Right lung (tissue), 10 donors: ENCODE data around the gene ANKRD10. TPM values are rescaled to one million over a fixed set of nuclear protein-coding genes. Genes with fewer than 3 reads are reported as not detected.
"Not testable (repeated sequence)": the region's sequence is repeated elsewhere in the genome, so short reads cannot be mapped to it uniquely, and the experiment has no call there.

Experiments used
- DNase-seq, 2 donors: peaks; one replicate each; pipeline ENCODE4 v3.0.0-alpha.2; 2013
- long read RNA-seq, 8 donors: transcript quantifications; one replicate each; lab custom pipeline, GENCODE V29; 2026
- polyA plus RNA-seq, 5 donors: library from polyadenylated mRNA; unstranded; fragments of 120-200 nt; gene quantifications; one replicate each; pipeline versions ENCODE4 v1.2.1 to v1.2.3, GENCODE V29; 2013; ENCODE audit warnings: inconsistent platforms in 1 of 5, low replicate concordance in 1 of 5; ENCODE audit not compliant: insufficient read length in 5 of 5, insufficient read depth in 1 of 5

Gene ANKRD10
- polyA plus RNA-seq, result 100 to 1,000 TPM; 262 to 475 (median 455) TPM
- long read RNA-seq, donor 1, transcript ANKRD10-207 (2 exons, 446 nt), result minor isoform, 6 of 98 reads
- long read RNA-seq, donor 1, transcript ANKRD10-201 (6 exons, 2,495 nt), result minor isoform, 6 of 98 reads
- long read RNA-seq, donor 1, transcript ANKRD10-211 (2 exons, 704 nt), result major isoform, 12 of 98 reads
- long read RNA-seq, donor 1, partial matches to known transcripts, result 72 of 98 reads
- long read RNA-seq, donor 1, other reads (novel, unspliced or antisense), result 0 of 98 reads
- long read RNA-seq, donor 2, partial matches to known transcripts, result 28 of 39 reads
- long read RNA-seq, donor 2, other reads (novel, unspliced or antisense), result 0 of 39 reads
- long read RNA-seq, donor 3, transcript ANKRD10-207 (2 exons, 446 nt), result major isoform, 7 of 65 reads
- long read RNA-seq, donor 3, transcript ANKRD10-211 (2 exons, 704 nt), result minor isoform, 6 of 65 reads
- long read RNA-seq, donor 3, partial matches to known transcripts, result 47 of 65 reads
- long read RNA-seq, donor 3, other reads (novel, unspliced or antisense), result 0 of 65 reads
- long read RNA-seq, donor 4, transcript ANKRD10-211 (2 exons, 704 nt), result major isoform, 10 of 86 reads
- long read RNA-seq, donor 4, partial matches to known transcripts, result 69 of 86 reads
- long read RNA-seq, donor 4, other reads (novel, unspliced or antisense), result 0 of 86 reads
- long read RNA-seq, donor 5, transcript ANKRD10-211 (2 exons, 704 nt), result major isoform, 6 of 85 reads
- long read RNA-seq, donor 5, transcript ANKRD10-207 (2 exons, 446 nt), result major isoform, 6 of 85 reads
- long read RNA-seq, donor 5, transcript ANKRD10-201 (6 exons, 2,495 nt), result minor isoform, 5 of 85 reads
- long read RNA-seq, donor 5, partial matches to known transcripts, result 65 of 85 reads
- long read RNA-seq, donor 5, other reads (novel, unspliced or antisense), result 0 of 85 reads
- long read RNA-seq, donor 6, transcript ANKRD10-211 (2 exons, 704 nt), result minor isoform, 7 of 107 reads
- long read RNA-seq, donor 6, transcript ANKRD10-207 (2 exons, 446 nt), result major isoform, 13 of 107 reads
- long read RNA-seq, donor 6, partial matches to known transcripts, result 75 of 107 reads
- long read RNA-seq, donor 6, other reads (novel, unspliced or antisense), result 7 of 107 reads
- long read RNA-seq, donor 7, transcript ANKRD10-211 (2 exons, 704 nt), result major isoform, 16 of 117 reads
- long read RNA-seq, donor 7, transcript ANKRD10-207 (2 exons, 446 nt), result minor isoform, 9 of 117 reads
- long read RNA-seq, donor 7, partial matches to known transcripts, result 87 of 117 reads
- long read RNA-seq, donor 7, other reads (novel, unspliced or antisense), result 0 of 117 reads
- long read RNA-seq, donor 8, transcript ANKRD10-207 (2 exons, 446 nt), result major isoform, 7 of 52 reads
- long read RNA-seq, donor 8, partial matches to known transcripts, result 39 of 52 reads
- long read RNA-seq, donor 8, other reads (novel, unspliced or antisense), result 0 of 52 reads

DNA sequence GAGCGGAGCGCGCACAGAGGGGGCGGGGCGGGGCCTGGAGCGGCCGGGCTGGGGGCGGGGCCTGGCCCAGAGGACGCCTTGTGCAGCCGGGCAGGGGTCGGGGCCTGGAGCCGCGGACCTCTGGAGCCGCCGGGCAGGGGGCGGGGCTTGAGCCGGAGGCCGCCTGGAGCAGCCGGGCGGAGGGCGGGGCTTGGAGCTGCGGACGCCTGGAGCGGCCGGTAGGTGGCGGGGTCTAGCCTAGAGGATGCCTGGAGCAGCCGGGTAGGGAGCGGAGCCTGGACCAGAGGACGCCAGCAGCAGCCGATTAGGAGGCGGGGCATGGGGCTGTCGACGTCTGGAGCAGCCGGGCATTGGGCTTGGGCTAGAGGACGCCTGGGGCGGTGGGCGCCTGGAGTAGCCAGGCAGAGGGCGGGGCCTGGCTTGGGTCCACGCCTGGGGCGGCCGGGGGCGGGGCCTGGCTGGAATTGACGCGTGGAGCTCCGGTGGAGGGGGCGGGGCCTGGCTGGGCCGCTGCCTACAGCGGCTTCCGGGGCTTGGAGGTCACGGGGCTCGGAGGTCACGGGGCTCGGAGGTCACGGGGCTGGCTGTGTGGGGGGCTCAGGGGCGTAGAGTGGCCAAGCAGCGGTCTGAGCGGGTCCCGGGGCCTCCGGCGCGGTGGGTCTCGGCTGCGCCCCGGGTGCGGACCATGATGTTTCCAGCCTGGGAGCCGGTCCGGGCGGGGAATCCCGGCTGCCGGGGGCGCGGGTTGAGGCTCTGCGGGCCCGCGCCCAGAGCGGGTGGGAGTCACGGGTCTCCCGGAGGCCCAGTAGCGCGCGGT is at the start of gene ANKRD10:
TSS of gene ANKRD10 (minus strand) at position 13 of the 817 bp plus-strand sequence. CDS start 135 bp downstream, outside the sequence.
- peak; percentile 99 to 100 for DNase-seq

DNA sequence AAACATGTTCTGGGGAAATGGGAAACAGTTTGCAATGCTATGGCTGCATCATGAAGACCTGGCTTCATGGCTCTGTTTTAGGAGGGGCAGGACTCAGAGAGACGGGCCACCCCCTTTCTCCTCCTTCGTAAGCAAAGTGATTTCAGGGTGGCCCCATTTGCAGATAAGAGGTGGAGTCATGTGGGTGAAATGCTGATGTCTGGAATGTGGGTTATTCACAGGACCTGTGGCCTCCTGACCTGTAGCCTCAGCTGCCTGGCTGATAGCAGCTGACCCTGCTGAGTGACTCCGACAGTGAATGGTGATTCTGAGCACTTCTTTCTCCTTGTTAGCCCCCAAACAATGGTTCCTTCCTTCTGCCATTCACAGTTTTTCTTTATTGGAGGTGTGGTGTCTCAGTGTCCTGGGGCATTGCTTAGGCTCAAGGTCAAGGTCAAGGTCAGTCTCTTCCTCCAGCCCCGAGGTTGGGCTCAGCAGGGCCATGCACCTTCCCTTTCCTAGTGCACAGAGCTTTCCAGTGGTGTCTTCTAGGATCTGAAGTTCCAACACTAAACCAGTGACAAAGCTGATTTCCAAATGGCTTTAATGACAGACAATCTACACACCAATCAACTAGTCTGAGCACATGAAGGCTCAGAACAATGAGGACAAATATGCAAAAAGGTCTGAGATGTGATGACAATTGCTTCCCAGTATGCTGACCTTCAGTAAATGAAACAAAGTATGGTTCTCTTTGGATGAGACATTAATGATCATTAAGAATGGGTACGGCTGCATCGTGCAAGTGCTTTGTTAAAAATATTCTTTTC is 49.6 kb upstream of the ANKRD10 start:
- DNase-seq, result no peak

DNA sequence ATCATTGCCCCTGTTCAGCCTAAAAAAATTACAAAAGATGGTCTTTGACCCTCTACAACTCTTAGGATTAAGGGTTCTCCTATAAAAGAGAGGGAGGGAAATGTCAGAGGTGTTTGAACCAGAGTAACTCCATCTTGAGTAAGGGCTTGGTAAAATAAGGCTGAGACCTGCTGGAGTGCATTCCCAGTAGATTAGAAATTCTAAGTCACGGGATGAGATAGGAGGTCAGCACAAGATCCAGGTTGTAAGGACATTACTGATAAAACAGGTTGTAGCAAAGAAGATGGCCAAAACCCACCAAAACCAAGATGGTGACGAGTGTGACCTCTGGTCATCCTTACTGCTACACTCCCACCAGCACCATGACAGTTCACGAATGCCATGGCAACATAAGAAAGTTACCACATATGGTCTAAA is 48.7 kb upstream of the ANKRD10 start:
- DNase-seq, result no peak

DNA sequence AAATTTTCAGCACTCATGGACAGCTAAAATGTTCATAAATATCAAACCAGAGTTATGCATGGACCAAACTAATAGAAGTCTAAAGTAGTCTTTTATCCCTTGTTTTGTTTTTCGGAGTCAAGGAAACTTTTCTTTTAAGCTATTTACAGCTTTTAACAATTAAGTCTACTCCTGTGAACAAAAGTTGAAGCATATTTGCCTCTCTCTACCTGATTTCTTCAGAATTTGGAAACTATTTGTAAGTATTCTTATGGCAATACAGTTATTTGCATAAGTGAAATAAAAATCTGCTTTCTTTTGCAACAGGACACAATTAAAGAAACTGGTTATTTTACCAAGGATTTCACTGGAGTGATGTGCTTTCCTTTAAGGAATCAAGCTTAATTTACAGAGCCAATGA is 47.1 kb upstream of the ANKRD10 start:
- no peak for DNase-seq

DNA sequence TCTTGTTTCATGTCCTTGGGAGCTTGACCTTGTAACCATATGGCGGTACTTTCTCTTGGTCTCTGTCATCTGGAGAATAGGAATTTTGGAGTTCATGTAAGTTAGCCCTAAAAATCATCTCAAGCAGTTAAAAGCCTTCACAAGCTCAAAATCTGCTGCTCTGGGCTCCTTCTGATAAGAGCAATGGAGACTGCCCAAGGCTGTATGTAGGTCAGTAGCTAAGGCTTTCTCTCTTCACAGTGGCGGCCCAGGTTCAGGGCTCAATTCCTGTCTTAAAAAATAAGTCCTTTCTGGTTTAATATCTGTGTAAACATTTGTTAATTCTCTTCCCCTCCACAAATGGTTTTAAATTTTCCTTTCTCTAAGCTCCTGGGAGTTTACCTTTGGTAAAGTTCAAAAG is 45.3 kb upstream of the ANKRD10 start:
- DNase-seq, result no peak

DNA sequence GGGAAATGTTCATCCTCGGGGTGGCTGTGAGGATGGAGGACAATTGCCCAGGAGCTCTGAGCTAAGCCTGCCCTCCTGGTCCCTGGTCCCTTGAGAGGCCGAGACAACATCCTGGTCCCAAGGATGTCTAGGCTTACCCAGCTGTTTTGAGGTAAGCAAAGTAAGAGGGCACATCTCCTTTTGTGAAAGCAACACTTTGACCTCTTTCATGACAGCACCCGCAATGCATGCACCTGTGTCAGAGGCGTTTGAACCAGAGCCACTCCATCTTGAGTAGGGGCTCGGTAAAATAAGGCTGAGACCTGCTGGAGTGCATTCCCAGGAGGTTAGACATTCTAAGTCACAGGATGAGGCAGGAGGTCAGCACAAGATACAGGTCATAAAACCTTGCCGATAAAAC is 43.1 kb upstream of the ANKRD10 start:
- DNase-seq, result no peak

DNA sequence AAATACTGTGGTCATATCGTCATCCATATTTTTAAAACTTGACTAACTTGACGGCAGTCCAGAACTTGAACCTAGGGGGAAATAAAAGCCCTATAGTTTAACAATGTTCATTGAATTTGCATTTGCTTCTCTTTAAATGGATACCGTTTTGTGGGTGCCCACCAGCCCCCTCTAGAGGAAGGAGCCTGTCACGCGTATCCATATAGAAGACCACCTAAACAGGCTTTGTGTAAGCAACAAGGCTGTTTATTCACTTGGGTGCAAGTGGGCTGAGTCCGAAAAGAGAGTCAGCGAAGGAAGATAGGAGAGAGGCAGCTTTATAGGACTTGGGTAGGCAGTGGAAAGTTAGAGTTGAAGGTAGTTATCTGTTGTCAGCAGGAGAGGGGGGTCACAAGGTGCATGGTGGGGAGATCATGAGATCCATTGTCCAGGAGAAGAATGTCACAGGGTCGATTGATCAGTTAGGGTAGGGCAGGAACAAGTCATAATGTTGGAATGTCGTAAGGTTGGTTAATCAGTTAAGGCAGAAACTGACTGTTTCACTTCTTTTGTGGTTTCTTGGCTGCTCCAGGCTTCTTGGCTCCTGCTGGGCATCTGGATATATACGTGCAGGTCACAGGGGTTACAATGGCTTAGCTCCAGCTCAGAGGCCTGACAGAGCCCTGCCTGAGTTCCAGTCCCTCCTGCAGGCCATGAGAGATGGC is 42.5 kb upstream of the ANKRD10 start:
- no peak for DNase-seq

DNA sequence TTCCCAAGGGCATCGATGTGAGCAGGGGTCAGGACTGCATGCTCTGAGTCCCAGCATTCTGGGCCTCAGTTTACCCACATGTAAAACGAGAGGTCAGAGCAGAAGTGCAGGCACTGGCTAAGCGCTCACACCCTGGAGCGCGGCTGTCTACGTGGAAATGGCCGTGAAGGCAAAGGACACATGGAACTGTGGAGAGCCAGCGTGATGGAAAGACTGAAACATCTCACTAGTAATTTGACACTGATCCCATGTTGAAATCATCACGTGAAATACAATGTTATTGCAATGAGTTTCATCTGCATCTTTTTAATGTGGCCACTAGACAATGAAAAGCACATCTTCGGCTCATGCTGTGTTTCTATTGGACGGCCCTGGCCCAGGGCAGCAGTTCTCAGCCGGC is 41.3 kb upstream of the ANKRD10 start:
- DNase-seq, result not testable (repeated sequence)

DNA sequence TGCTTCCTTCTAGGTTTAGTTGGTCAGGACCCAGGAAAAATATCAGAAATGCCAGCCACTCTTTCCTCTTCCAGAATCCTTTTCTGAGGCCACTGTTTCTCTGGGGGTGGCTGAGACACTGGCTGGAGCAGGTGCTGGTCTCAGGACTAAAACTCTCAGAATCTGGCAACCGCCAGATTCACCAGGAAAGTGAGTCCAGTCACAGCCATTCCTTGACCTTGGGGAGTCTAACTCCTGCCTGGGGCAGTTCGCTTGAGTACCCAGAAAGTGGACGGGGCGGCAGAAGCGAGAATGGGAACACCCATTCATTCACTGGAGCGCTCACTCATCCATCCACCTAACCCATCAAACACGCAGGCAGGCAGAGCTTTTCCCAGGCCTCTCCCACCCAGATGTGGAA is 40.7 kb upstream of the ANKRD10 start:
- not testable (repeated sequence) for DNase-seq

DNA sequence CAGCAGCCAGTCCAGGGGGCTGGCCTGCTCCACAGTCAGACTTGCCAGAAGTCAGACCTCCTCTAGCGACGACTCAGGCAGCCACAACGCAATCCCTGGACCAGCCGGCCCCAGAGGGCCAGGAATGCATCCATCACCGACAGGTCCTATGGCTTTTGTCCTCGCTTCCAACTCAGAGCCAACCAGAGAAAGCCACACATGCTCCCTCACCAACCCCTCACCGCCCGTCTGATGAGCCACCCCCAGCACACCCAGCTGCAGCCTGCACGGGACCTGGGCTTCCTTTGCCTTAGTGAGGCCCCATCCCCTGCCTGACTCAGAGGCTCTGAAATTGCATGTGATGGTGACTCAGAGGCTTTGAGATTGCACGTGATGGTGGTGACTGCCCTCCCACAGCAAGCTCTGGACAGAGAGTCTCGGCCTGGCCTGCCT is 40.2 kb upstream of the ANKRD10 start:
- not testable (repeated sequence) for DNase-seq

DNA sequence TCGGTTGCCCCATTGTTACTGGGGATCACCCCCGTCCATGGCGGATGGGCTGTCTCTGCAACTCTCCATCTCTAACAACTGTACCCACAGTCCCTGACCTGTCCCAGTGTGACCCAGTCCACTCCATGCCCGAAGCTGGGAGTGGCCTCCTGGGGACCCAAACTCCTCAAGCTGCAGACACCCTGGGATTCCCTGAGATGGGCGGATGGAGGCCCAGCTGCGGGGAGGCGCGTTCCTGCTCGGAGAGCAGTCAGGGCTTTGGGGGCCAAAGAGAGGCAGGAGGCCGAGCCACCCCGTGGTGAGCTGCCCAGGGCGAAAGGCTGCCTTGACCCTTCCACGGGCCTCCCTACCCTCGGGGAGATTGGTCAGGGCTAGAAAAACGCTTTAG is 39.7 kb upstream of the ANKRD10 start:
- not testable (repeated sequence) for DNase-seq

DNA sequence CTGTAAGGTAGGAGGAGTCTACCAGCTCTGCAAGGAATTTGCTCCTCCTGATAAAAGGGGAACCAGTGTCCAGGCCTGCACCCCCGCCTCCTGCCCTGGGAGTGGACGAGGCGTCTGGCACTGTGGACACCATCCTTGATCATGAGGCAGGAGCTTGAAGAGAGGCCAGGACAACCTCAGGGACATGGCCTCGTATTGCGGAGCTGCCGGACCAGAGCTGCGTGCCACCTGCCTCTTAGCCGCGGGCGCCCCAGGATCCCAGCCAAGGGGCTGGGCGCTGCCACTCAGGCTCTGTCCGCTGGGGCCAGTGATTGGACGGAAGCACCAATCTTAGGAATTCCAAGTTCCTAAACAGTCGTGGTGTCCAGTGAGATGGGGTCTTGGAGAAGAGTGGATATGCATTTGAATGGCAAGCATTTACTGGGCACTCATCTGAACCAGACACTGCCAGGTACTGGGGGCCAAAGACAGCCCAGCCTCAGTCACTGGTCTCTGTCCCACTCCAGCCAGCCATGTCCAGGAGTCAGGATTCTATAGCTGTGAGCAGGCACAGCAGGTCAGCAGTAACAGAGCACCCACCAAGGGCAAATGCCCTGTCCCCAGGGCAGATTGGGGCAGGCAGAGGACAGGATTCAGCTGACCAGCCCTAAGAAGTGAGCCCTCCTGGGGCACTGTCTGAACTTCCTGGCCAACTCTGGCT is 39.1 kb upstream of the ANKRD10 start:
- DNase-seq, result no peak

DNA sequence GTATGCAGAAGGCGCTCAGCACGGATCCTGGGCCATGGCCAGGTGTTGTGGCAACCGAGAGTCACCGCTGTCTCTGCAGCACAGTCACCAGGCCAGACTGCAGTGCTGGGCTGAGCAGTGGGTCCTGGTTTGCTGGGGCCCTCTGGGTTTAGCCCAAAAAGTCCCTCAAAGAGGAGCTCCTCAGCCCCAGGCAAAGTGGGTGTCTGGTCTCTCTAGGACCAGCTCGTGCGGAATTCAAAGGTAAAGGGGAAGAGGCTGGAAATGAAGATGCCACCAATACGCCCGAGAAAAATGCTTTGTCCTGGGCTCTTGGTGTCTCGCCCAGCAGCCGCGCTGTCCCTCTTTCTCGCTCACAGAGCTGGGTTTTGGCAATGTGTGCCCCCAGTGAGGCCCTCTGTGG is 38.5 kb upstream of the ANKRD10 start:
- no peak for DNase-seq

DNA sequence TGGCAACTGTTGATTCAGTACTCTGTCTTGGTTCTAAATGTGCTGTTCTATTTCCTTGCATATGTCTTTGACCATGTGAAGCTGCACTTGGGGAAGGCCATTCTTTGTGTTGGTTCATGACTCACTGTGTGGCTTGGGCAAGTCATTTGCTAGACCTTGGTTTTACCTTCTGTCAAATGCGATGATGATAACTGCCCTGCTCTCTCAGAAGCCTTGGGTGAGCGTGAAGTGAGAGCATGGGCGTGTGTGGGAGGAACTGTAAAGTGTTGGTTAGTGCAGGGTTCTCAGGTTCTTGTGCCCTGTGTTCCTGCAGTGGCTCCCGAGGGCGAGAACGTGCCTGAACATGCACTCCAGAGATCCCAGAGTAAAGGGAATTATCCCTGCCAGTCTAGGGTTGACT is 37.3 kb upstream of the ANKRD10 start:
- not testable (repeated sequence) for DNase-seq

DNA sequence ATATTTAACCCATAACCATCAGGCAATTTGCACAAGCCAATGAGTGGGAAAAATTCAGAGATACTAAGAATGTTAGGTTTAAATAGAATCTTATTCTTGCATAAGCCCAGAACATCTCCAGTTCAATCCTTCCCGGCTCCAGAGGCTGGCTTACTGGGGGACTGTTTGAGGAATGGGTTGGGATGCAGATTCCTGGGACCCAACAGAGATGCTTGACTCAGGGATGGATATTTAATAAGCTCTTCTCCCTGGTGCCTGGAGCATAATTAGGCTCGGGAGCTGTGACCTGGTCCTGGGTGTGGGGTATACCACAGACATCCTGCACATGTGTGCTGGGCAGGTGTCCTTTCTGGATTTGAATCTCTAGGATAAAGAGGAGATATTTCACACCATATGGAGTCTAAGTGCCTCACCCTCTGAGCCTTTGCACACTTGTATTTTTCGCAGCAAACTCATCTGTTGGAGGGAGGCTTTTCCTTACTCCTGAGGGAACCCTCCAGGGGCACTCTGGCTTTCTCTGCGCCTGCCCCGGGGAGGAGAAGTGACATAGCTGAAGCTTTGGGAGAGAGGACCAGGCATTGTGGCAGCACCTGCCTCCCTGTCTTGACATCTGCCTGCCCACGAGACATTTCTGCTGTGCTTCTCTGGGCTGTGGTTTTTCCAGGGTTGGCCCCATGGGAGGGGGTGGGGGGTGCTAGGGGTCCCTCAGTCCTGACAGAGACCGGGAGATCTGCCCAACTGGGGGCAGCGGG is 36.1 kb upstream of the ANKRD10 start:
- no peak for DNase-seq

DNA sequence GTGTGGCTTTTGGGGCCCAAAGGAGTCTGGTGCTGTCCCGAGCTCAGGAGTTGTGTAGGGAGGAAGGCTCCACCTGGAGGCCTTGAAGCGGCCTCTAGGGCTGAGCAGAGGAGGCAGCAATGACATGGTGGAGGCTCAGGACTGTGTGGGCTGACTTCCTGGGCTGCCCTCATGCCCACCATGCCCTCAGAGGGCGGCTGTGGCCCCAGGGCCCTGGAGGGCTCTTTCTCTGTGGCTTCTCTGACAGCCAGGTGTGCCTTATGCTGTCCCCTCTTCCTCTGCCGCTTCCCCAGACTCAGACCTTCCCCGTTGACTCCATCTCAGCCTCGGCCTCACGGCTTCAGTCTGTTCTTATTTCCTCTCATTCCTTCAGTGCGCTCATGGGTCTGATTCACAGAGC is 35.5 kb upstream of the ANKRD10 start:
- no peak for DNase-seq

DNA sequence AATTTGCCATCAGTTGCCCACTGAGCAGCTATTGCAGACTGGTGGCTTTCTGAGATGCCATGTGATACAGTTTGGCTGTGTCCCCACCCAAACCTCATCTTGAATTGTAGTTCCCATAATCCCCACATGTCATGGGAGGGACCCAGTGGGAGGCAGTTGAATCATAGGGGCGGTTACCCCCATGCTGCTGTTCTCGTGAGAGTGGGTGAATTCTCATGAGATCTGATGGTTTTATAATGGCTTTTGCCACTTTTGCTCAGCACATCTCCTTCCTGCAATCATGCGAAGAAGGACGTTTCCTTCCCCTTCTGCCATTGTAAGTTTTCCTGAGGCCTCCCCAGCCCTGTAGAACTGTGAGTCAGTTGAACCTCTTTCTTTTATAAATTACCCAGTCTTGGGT is 34.8 kb upstream of the ANKRD10 start:
- DNase-seq, result no peak

DNA sequence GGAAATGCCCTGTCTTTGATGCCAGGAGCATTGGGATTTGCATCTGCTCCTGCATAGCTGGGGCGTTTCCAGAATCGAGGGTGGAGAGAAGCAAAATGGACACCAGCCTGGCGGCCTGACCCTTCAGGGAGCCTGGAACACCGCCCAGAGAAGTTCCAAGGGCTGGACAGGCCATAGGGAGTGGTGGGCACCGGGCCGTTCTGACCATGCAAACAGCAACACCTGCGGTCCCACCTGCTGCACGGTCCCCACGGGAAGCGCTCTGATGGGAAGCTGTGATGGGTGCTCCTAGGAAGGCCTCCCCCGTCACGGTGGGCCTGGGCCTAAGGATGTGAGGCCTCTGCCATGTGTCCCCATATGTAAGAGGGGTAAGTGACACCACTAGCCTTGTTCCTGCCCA is 34.2 kb upstream of the ANKRD10 start:
- DNase-seq, result no peak
